Ishikawa (cell line): Measurements from ENCODE around the gene FMN2.

Experiments
- CEBPB ChIP-seq: IDR thresholded peaks from 2 replicates; pipeline ENCODE4 v1.6.1; 2012
- CREB1 ChIP-seq: IDR thresholded peaks from 2 replicates; pipeline ENCODE4 v1.6.1; 2012; ENCODE audit warnings: low read depth
- EGR1 ChIP-seq: IDR thresholded peaks from 2 replicates; pipeline ENCODE4 v1.6.1; 2012
- EP300 ChIP-seq: IDR thresholded peaks from 2 replicates; pipeline ENCODE4 v1.6.1; 2012; ENCODE audit warnings: borderline replicate concordance
- FOXM1 ChIP-seq: IDR thresholded peaks from 2 replicates; pipeline ENCODE4 v1.6.1; 2012; ENCODE audit warnings: low read depth, borderline replicate concordance
- MAX ChIP-seq: IDR thresholded peaks from 2 replicates; pipeline ENCODE4 v1.6.1; 2012
- NFIC ChIP-seq: IDR thresholded peaks from 2 replicates; pipeline ENCODE4 v1.6.1; 2012
- RAD21 ChIP-seq: IDR thresholded peaks from 2 replicates; pipeline ENCODE4 v1.6.1; 2012; ENCODE audit warnings: low read depth
- REST ChIP-seq: IDR thresholded peaks from 2 replicates; pipeline ENCODE4 v1.6.1; 2012; ENCODE audit warnings: low read depth, mild to moderate bottlenecking
- TAF1 ChIP-seq: IDR thresholded peaks from 2 replicates; pipeline ENCODE4 v1.6.1; 2012; ENCODE audit warnings: low read depth, mild to moderate bottlenecking
- TCF12 ChIP-seq: IDR thresholded peaks from 2 replicates; pipeline ENCODE4 v1.6.1; 2012; ENCODE audit warnings: low read depth
- TEAD4 ChIP-seq: IDR thresholded peaks from 2 replicates; pipeline ENCODE4 v1.6.1; 2012
- YY1 ChIP-seq: IDR thresholded peaks from 2 replicates; pipeline ENCODE4 v1.6.1; 2012; ENCODE audit warnings: low read depth
- ZBTB7A ChIP-seq: IDR thresholded peaks from 2 replicates; pipeline ENCODE4 v1.6.1; 2012; ENCODE audit warnings: low read depth
- TF ChIP-seq, protein P1 (sequence below): IDR thresholded peaks from 2 replicates; pipeline ENCODE4 v1.6.1; 2012

FMN2 gene

DNA sequence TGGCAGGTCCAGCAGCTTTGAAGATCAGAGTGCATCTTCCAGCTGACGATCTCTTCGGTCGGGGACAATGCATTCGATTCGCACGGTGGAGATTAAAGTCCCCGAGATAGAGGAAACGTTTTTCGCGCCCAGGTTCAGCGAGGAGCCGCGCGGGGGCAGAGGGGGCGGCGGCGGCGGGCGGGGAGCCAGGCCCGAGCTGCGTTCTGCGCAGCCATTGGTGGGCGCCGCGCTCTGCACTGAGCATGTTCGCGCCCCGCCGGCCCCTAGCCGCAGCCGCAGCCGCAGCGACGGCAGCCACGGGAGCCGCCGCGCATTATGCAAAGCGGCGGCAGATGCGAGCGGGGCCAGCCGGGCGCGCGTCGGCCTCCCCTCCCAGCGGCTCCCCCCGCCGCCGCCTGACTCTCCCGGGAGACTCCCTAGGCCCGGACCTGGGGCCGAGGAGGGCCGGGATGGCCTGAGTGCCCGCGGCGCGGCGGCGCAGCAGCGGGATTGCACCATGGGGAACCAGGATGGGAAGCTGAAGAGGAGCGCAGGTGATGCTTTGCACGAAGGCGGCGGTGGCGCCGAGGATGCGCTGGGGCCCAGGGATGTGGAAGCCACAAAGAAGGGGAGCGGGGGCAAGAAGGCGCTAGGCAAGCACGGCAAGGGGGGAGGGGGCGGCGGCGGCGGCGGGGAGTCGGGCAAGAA, at the start of gene FMN2:
Gene FMN2, plus strand, starts transcription at position 270 of the 687 bp plus-strand sequence. Its CDS starts 227 bp downstream, at position 497.
- TF ChIP-seq CREB1: no peak
- TF ChIP-seq EP300: no peak
- TF ChIP-seq, protein P1, sequence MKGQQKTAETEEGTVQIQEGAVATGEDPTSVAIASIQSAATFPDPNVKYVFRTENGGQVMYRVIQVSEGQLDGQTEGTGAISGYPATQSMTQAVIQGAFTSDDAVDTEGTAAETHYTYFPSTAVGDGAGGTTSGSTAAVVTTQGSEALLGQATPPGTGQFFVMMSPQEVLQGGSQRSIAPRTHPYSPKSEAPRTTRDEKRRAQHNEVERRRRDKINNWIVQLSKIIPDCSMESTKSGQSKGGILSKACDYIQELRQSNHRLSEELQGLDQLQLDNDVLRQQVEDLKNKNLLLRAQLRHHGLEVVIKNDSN: no peak
- TF ChIP-seq TAF1: no peak
- TF ChIP-seq ZBTB7A: no peak
- TF ChIP-seq NFIC: no peak
- no peak for TF ChIP-seq MAX
- TF ChIP-seq TCF12: no peak

DNA sequence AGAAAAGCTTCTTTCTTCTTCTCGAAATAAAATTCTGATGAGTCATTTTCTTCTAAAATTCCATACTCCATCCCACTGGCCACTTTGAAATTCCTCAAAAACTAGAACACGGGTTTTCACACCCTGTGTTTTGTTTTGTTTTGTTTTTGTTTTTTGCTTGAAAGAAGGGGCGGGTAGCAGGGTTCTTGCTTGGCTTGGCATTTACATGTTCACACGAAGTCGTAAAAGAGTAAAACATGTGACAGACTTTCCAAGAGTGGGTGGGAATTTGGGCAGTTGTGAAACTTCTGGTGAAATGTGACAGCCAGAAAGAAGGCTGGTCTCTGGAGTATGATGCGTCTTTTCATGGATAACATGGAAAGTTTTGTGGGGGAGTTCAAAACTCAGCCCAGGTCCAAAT, 47.1 kb upstream of the FMN2 start:
- TF ChIP-seq CEBPB (no peak), YY1 (no peak), NFIC (no peak), CREB1 (no peak), EP300 (no peak), EGR1 (no peak), RAD21 (no peak), TCF12 (no peak)

DNA sequence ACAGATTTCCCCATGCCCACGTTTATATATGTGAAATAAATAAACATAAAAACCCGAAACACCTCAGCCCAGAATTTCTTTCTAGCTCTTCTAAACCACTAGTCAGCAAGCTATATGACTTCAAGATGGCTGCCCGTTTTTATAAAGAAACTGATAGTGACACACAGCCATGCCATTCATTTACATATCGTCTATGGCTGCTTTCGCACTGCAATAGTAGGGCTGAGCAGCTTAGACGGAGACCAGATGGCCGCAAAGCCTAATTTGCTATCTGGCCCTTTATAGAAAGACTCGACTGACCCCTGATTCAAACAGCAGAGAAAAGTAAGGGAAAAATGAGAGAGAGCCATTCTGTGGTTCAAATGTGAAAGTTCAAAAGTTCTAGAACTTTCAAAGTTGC, 45.7 kb upstream of the FMN2 start:
- TF ChIP-seq ZBTB7A (no peak), RAD21 (no peak), TCF12 (no peak), CEBPB (no peak), TAF1 (no peak), REST (no peak), TEAD4 (no peak), YY1 (no peak)
- TF ChIP-seq, protein P1: no peak

GRCh38 chr1:240054109-240054701, 37.5 kb upstream of the FMN2 start:
- TF ChIP-seq CREB1: no peak
- no peak for TF ChIP-seq FOXM1
- TF ChIP-seq EP300: no peak
- no peak for TF ChIP-seq YY1
- no peak for TF ChIP-seq RAD21
- TF ChIP-seq TCF12: no peak

- TF ChIP-seq TAF1 (no peak), NFIC (no peak), ZBTB7A (no peak), MAX (no peak), EGR1 (no peak), TCF12 (no peak), TEAD4 (no peak)
Observed at GRCh38 chr1:240055936-240056335, 35.7 kb upstream of the FMN2 start.

DNA sequence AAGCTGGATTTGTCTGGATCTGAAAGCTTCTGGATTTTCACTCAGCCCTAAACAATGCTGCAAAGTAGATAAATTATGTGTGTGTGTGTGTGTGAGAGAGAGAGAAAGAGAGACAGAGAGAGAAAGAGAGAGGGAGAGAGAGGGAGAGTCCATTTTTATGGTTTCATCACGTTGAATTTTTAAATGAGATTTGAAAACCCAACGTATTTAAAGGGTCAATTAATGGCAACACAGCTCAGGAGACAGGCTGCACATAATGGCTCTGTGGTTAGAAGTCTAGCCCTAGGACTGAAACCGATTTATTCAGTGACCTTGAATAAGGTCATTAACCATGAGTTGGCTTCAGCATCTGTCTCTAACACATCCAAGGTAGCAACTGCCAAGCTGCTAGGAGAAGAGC, 35.3 kb upstream of the FMN2 start:
- TF ChIP-seq EP300 (no peak), YY1 (no peak), RAD21 (no peak), ZBTB7A (no peak)

- TF ChIP-seq CREB1 (no peak), YY1 (no peak), EP300 (no peak), FOXM1 (no peak), TCF12 (no peak), NFIC (no peak), RAD21 (no peak), MAX (no peak), TEAD4 (no peak), CEBPB (no peak)
- TF ChIP-seq, protein P1: no peak
Observed at GRCh38 chr1:240058049-240058448, 33.6 kb upstream of the FMN2 start.

GRCh38 chr1:240068961-240069360, 22.7 kb upstream of the FMN2 start:
- no peak for TF ChIP-seq RAD21
- TF ChIP-seq NFIC: no peak
- TF ChIP-seq TAF1: no peak
- no peak for TF ChIP-seq EGR1
- TF ChIP-seq YY1: no peak
- TF ChIP-seq ZBTB7A: no peak
- TF ChIP-seq, protein P1: no peak
- no peak for TF ChIP-seq TEAD4
- no peak for TF ChIP-seq REST
- TF ChIP-seq EP300: no peak
- no peak for TF ChIP-seq FOXM1
- TF ChIP-seq TCF12: no peak
- TF ChIP-seq CEBPB: no peak
- TF ChIP-seq CREB1: no peak
- no peak for TF ChIP-seq MAX
